Stomach (tissue), 9 donors: ENCODE measurements around the gene KIRREL3. TPM values are rescaled to one million over a fixed set of nuclear protein-coding genes. Genes with fewer than 3 reads are reported as not detected.

ENCODE experiments used
- DNase-seq, 2 donors: peaks; one replicate each; pipeline versions ENCODE4 v3.0.0 to v3.0.0-alpha.2; 2013 to 2019
- H3K27ac ChIP-seq, 5 donors: fragments of 200-600 bp in 4 of 5; sonication (generic) in 4 of 5; one replicate each; pipeline ENCODE4 v1.5.1; 2013 to 2019; ENCODE audit warnings: mild to moderate bottlenecking in 1 of 5, moderate library complexity in 1 of 5
- H3K27me3 ChIP-seq, 3 donors: fragments of 200-600 bp; sonication (generic); one replicate each; pipeline ENCODE4 v1.5.1; 2017 to 2019; ENCODE audit warnings: mixed run types in 1 of 3
- H3K36me3 ChIP-seq, 4 donors: fragments of 200-600 bp; sonication (generic); 1 replicate in 3 of 4; 2 replicates in 1 of 4; pipeline ENCODE4 v1.5.1; 2016 to 2019
- H3K4me1 ChIP-seq, 4 donors: fragments of 200-600 bp; sonication (generic); one replicate each; pipeline ENCODE4 v1.5.1; 2016 to 2019
- H3K4me3 ChIP-seq, 4 donors: fragments of 200-600 bp; sonication (generic) in 3 of 4; one replicate each; pipeline ENCODE4 v1.5.1; 2016 to 2019; ENCODE audit warnings: mild to moderate bottlenecking in 1 of 4
- H3K9me3 ChIP-seq, 4 donors: fragments of 200-600 bp; sonication (generic); one replicate each; pipeline ENCODE4 v1.5.1; 2016 to 2019
- EP300 ChIP-seq: sonication (generic); formaldehyde crosslinking; IDR thresholded peaks from one replicate; pipeline ENCODE4 v1.6.1; 2017; ENCODE audit warnings: antibody characterized with exemption
- POLR2A ChIP-seq, 4 donors: fragments of 450-650 bp; IDR thresholded peaks; one replicate each; pipeline ENCODE4 v1.6.1; 2016; ENCODE audit warnings: antibody characterized with exemption in 4 of 4, control low read depth in 2 of 4, mild to moderate bottlenecking in 1 of 4, moderate library complexity in 1 of 4
- POLR2AphosphoS5 ChIP-seq, 3 donors: sonication (generic); formaldehyde crosslinking; IDR thresholded peaks; one replicate each; pipeline ENCODE4 v1.6.1; 2016; ENCODE audit warnings: antibody characterized with exemption in 3 of 3
- WGBS, 5 donors: extraction: QIAGEN DNeasy Blood & Tissue Kit in 3 of 5; methylation state at CpG; one replicate each; pipeline versions ENCODE4 v1.1.5 to v1.1.7; 2013 to 2018; 5-methylcytosine and 5-hydroxymethylcytosine counted together
- intact Hi-C: fragments of 100-400 bp; cut with DNase I; formaldehyde crosslinking; loops from one replicate; pipeline ENCODE4 v1.15.1; 2023; ENCODE audit warnings: low total_unique reads
- polyA plus RNA-seq, 3 donors: library from polyadenylated mRNA; stranded (reverse); fragments of 200-250 nt; gene quantifications; one replicate each; pipeline ENCODE4 v1.2.3, GENCODE V29; 2013
- total RNA-seq, 5 donors: library from RNA; depleted of rRNA; stranded (reverse); fragments of >200 nt; gene quantifications; one replicate each; pipeline versions ENCODE4 v1.1.0 to v1.2.3, GENCODE V29; 2014 to 2016
- TF ChIP-seq, protein P1 (sequence below), 7 experiments: fragments of 450-650 bp in 4 of 7; fragments of 200-600 bp in 3 of 7; sonication (generic) in 3 of 7; IDR thresholded peaks; one replicate each; pipeline ENCODE4 v1.5.1; 2016 to 2019; ENCODE audit warnings: antibody characterized with exemption in 7 of 7, control low read depth in 2 of 7, mild to moderate bottlenecking in 1 of 7
- donor health status: healthy with polysubstance abuse.
- donor health status: Bipolar disorder and iron deficiency.
- donor health status: healthy.

The KIRREL3 gene
- total and polyA plus RNA-seq, 8 donors: 0.10 to 1.7 (median 0.38) TPM; not detected in 4

DNA sequence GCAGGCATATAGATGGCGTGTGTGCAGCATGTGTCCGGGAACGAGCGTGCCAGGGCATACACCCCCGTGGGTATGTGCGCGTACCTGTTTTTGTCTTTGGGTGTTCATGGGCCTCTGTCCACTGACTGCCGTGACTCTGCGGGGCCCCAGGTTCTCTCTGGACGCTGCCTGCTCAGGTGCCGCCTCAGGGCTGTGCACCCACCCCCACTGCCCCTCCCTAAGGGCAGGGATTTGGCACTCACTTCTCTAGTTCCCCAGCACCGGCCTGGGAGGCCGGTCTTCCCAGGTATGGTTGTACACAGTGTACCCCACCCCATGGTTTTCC lies 533.6 kb downstream of the KIRREL3 start:
- no peak for DNase-seq
- 81 to 95% (median 83%) methylated on average over 4 to 13 of the region's 13 CpGs for WGBS, 5 donors
- H3K9me3 ChIP-seq: peaks cover 0 to 4% (median 0%) of the 10 kb centered on the region in 4 donors
- no peak overlapping the region for H3K4me3 ChIP-seq
- peaks cover 0 to 52% (median 5%) of the 10 kb centered on the region in 3 donors for H3K27me3 ChIP-seq
- H3K36me3 ChIP-seq: no peaks in the 10 kb centered on the region
- TF ChIP-seq POLR2AphosphoS5 (IDR thresholded peaks at IDR 0.05) (no peak), EP300 (no peak), POLR2A (IDR thresholded peaks at IDR 0.05) (no peak)
- TF ChIP-seq, protein P1, sequence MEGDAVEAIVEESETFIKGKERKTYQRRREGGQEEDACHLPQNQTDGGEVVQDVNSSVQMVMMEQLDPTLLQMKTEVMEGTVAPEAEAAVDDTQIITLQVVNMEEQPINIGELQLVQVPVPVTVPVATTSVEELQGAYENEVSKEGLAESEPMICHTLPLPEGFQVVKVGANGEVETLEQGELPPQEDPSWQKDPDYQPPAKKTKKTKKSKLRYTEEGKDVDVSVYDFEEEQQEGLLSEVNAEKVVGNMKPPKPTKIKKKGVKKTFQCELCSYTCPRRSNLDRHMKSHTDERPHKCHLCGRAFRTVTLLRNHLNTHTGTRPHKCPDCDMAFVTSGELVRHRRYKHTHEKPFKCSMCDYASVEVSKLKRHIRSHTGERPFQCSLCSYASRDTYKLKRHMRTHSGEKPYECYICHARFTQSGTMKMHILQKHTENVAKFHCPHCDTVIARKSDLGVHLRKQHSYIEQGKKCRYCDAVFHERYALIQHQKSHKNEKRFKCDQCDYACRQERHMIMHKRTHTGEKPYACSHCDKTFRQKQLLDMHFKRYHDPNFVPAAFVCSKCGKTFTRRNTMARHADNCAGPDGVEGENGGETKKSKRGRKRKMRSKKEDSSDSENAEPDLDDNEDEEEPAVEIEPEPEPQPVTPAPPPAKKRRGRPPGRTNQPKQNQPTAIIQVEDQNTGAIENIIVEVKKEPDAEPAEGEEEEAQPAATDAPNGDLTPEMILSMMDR (IDR thresholded peaks at IDR 0.05): no peak
- peaks cover 0 to 29% (median 11%) of the 10 kb centered on the region in 4 donors for H3K4me1 ChIP-seq
- no peak overlapping the region for H3K27ac ChIP-seq
- intact Hi-C loops: no loop called here

DNA sequence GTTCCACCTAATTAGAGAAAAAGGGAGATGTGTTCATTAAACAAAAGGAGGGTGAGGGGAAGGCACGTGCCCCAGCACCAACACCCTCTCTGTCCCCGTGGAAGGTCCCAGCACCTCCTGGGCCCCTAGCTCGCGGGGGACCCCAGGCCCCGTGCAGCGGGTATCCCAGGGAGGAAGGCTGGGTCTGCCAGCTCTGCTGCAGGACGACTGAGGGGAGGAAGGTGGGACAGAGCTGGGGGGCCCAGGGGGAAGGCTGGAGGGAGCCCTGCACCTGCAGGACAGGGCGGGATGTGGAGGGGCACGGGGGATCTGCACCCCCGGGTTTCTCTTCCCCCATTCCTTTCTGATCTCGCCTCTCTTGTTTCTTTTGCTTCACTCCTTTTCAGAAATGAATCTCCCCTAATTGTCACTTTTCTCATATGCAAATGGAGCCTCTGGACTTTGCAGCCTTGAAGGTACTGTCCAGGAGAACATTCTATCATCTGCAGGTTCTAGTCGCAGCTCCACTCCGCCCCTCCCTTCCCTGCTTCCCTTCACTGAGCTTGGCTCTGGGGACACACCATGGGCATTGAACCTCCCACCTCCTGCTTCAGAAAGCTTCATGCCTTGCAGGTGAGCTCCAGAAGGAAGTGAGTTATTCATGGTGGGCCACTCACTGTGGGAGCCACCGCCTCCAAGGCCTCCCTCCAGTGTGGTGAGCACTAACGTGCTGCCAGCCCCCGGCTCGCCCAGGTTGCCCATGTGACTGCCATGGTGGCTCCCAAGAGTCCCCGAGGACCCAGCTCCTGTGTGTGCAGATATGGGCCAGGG lies 534.1 kb downstream of the KIRREL3 start:
- no peak for DNase-seq
- H3K27me3 ChIP-seq: peaks cover 0 to 52% (median 5%) of the 10 kb centered on the region in 3 donors
- no peak overlapping the region for H3K4me3 ChIP-seq
- H3K36me3 ChIP-seq: no peaks in the 10 kb centered on the region
- no peak for TF ChIP-seq POLR2A (IDR thresholded peaks at IDR 0.05)
- TF ChIP-seq, protein P1 (IDR thresholded peaks at IDR 0.05): no peak
- no peak for TF ChIP-seq POLR2AphosphoS5 (IDR thresholded peaks at IDR 0.05)
- TF ChIP-seq EP300: no peak
- H3K4me1 ChIP-seq: peaks cover 0 to 29% (median 11%) of the 10 kb centered on the region in 4 donors
- H3K27ac ChIP-seq: peak overlapping the region in 1 of 5 donors; percentile 11
- intact Hi-C loops: no loop called here
- WGBS, 5 donors: 63 to 67% (median 67%) methylated on average over 14 to 18 of the region's 18 CpGs
- H3K9me3 ChIP-seq: peaks cover 0 to 4% (median 0%) of the 10 kb centered on the region in 4 donors

DNA sequence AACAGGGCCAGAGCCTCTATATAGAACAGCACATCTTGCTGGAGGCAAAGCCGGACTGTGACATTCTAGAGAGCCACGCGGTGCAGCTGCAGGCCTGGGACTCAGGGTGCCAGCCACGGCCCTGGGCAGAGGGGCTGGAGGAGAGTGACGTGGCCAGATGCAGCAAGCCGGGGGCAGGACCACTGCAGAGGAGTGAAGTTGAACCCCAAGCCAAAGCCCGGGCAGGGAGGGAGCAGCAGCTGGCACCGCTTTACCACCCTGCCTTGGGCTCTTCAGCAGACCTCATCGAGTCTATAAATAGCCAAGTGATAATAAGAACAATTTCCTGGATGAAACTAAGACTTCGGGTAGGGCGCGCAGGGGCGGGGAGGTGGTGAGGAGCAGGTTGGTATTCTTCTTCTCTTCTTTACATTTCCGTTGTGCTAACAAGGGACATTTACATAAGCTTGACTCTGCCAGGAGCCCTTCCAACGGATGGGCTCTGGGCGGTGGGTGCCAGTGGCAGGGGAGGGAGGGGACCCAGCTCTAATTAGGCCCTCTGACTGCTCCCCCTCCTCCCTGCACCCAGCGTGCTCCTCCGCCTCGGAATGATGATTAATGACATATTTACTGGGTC lies 534.9 kb downstream of the KIRREL3 start:
- H3K36me3 ChIP-seq: no peaks in the 10 kb centered on the region
- 18 to 36% (median 21%) methylated on average over 17 to 19 of the region's 19 CpGs for WGBS, 5 donors
- peaks cover 0 to 59% (median 5%) of the 10 kb centered on the region in 3 donors for H3K27me3 ChIP-seq
- intact Hi-C loops: no loop called here
- H3K4me3 ChIP-seq: no peak overlapping the region
- DNase-seq: peak; percentile 30 to 68
- H3K9me3 ChIP-seq: peaks cover 0 to 4% (median 0%) of the 10 kb centered on the region in 4 donors
- H3K27ac ChIP-seq: peak overlapping the region in 1 of 5 donors; percentile 25
- TF ChIP-seq EP300 (no peak), POLR2AphosphoS5 (IDR thresholded peaks at IDR 0.05) (no peak), POLR2A (IDR thresholded peaks at IDR 0.05) (no peak)
- TF ChIP-seq, protein P1 (IDR thresholded peaks at IDR 0.05): no peak
- peaks cover 0 to 29% (median 11%) of the 10 kb centered on the region in 4 donors for H3K4me1 ChIP-seq

DNA sequence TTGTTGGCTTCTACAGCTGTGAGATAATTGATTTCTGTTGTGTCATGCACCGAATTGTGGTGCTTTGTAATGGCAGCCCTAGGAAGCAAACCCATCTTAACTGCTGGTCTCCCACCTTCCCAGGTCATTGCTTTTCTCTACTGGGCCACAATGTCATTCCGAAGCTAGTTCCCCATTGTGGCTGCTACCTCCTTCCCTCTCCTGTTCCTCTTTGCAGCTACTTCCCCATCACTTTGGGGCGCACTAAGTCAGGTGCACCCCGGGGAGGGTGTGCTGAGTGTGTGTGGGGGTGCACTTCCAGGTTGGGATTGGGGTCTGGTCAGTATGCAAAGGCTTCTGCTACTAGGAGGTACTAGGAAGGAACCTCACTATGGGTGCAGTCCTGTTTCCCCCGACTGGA lies 535.8 kb downstream of the KIRREL3 start:
- H3K27me3 ChIP-seq: peaks cover 0 to 67% (median 5%) of the 10 kb centered on the region in 3 donors

More for the DNA sequence above, 535.8 kb downstream of the KIRREL3 start:
- Histone ChIP-seq H3K4me1 (peaks cover 0 to 29% (median 13%) of the 10 kb centered on the region in 4 donors), H3K9me3 (peaks cover 0 to 4% (median 0%) of the 10 kb centered on the region in 4 donors), H3K36me3 (no peaks in the 10 kb centered on the region), H3K27ac (peak overlapping the region in 1 of 5 donors; percentile 25), H3K4me3 (no peak overlapping the region)
- TF ChIP-seq EP300 (no peak), POLR2AphosphoS5 (IDR thresholded peaks at IDR 0.05) (no peak), POLR2A (IDR thresholded peaks at IDR 0.05) (no peak)
- TF ChIP-seq, protein P1 (IDR thresholded peaks at IDR 0.05): no peak
- intact Hi-C loops: no loop called here
- WGBS, 5 donors: 60 to 93% (median 85%) methylated on average over 5 of the region's 5 CpGs
- DNase-seq: no peak
